ENCODE results near the gene ZDHHC9.
"Not testable (repeated sequence)": the region's sequence is repeated elsewhere in the genome, so short reads cannot be mapped to it uniquely, and the experiment has no call there.

ZDHHC9 gene

DNA sequence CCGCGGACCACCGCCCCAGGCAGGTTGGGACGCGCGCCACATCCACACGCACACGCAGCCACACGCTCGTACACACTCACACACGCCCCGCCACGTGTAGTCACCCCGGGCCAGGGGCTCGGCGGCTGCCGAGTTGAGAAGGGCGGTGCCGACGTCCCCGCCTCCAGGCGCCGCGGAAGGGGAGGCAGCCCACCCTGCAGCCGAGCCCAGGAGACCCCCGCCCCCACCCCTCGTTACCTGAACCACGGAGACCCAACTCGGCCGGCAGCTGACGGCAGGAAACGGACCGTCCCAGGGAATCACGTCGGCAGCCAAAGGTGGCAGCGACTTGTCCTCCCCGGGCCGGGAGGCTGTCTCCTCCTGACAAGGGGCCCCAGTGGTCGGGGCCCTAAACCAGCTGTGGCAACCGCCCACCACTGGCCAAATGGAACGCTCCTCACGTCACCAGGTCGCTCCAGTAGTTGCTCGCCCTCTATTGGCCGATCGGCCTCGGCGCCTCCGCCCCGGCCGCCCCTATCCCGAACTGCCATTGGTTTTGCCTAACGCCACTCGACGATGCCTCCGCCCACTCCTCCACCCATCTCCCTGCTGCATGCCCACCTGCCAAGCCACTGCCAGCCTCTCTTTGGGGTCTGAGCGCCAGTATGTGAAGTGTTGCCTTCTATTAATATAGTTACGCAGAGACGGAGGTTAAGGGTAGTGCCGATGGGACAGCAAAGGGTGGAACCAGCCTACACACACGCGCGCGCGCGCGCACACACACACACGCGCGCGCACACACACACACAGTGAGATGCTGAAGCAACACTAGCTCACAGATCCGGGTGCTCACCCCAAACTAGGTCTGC is at the start of gene ZDHHC9:
TSS of gene ZDHHC9 (minus strand) at position 428 of the 848 bp plus-strand sequence. CDS start 1,941 bp downstream, outside the sequence.
- DNase-seq (ENCODE audit: low read depth) = peak; percentile 57

DNA sequence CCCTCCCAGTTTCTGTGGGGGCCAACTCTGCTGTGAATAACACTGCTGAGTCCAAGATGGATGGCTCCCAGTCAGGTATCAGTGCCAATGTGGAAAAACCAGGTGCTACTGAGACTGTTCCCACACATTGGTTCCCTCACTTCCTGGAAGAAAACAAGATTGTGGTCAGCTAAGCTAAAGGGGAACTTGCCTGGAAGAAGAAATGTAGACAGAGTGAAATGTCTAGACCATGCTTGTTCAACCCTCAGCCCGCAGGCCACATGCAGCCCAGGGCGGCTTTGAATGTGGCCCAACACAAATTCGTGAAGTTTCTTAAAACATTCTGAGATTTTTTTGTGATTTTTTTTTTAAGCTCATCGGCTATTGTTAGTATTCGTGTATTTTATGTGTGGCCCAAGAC is 33.7 kb upstream of the ZDHHC9 start:
- no peak for DNase-seq (ENCODE audit: low read depth)

DNA sequence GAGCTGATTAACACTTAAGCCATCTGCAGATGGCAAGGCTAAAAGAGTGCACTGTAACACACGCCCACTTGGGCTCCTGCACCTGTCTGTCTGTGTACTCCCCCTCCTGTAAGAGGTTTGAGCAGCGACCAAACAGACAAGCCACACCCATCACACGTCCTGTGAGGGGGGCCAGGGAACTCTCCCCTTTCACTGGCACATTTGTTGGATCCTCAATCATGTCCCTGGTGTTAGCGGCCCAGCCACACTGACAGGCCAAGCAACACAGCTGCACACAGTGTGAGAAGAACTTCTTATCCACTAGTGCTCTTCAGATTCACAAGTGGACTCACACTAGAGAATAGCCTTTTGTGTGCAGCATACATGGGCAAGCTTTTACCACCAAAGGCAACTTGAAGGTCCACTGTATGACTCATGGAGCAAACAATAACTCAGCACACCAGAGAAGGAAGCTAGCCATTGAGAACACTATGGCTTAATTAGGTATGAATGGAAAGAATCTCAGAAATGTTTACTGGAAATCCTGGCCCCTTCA is 33.2 kb upstream of the ZDHHC9 start:
- peak; percentile 9 for DNase-seq (ENCODE audit: low read depth)

DNA sequence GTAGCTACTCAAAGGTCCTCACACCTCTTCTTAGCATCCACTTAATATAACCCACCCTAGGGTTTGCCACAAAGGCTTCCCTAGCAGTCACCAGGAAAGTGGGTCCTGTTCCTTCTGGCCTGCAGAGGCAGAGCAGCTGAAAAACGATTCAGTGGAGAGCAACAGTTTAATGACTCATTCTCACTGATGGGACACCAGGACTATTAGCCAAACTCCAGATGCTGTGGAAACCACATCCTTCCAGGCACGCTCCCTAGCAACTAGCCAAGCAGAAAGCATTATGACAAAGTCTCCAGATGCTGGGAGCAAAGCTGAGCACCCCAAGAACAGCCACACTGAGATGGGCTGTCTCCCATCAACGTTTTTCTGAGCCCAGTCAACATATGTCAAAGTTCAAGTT is 32.0 kb upstream of the ZDHHC9 start:
- DNase-seq (ENCODE audit: low read depth) = peak; percentile 55

DNA sequence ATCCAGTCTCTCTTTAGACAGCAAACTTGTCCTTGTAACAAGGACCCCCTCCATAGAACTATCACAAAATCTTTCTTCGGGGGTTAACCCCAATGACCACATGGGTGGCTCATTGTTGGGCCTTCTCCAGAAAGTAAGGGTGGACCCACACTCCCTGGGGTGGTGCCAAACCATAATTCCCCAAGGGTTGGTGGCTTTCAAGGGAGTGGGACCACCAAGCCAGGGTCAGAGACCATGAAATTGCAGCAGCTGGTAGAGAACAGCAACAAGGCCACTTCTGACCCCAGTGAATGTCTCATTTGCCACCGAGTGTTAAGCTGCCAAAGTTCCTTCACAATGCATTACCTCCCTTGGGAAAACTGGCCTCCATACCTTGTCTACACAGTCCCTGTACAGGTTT is 28.8 kb upstream of the ZDHHC9 start:
- no peak for DNase-seq (ENCODE audit: low read depth)

DNA sequence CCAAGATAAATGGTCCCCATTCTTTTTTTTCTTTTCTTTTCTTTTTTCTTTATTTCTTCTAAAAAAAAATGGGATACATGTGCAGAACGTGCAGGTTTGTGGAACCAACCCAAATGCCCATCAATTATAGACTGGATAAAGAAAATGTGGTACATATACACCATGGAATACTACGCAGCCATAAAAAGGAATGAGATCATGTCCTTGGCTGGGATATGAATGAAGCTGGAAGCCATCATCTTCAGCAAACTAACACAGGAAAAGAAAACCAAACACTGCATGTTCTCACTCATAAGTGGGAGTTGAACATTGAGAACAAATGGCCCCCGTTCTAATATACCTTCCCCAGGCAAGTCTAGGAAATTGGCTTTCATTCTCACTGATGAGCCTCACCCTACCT is 22.6 kb upstream of the ZDHHC9 start:
- not testable (repeated sequence) for DNase-seq (ENCODE audit: low read depth)

DNA sequence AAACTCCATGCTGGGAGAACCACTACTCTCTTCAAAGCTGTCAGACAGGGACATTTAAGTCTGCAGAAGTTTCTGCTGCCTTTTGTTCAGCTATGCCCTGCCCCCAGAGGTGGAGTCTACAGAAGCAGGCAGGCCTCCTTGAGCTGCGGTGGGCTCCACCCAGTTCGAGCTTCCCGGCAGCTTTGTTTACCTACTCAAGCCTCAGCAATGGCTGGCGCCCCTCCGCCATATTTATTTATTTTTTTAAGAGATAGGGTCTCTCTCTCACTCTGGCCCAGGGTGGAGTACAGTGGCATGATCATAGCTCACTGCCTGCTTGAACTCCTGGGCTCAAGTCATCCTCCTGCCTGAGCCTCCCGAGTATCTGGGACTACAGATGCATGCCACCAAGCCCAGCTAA is 15.4 kb upstream of the ZDHHC9 start:
- DNase-seq (ENCODE audit: low read depth) = not testable (repeated sequence)

DNA sequence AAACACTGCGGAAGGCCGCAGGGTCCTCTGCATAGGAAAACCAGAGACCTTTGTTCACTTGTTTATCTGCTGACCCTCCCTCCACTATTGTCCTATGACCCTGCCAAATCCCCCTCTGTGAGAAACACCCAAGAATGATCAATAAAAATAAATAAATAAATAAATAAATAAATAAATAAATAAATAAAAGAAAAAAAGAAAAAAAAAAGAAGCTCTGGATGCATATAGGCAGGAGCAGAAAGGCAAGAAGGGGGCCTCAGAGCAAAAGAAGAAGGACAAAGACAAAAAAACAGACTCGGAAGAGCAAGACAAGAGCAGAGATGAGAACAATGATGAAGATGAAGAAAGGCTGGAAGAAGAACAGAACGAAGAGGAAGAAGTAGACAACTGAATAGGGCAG is 8.1 kb upstream of the ZDHHC9 start:
- DNase-seq (ENCODE audit: low read depth) = not testable (repeated sequence)

DNA sequence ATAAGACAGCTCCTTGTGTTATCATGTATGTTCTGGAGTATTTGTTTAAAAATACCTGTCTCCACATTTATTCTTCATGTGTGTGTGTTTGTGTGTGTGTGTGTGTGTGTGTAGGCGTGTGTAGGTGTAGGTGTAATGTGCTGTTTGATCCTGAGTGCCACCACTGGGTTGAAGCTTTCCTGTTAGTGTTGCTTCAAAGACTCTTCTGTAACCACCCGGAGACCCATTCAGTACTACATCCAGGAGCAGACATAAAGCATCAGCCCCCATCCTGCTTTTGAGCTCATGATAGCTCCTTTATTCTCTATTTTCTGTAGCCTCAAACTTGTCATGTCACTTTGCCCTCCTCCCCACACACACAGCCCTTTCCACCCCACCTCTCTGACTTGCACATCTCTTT is 3.0 kb upstream of the ZDHHC9 start:
- DNase-seq (ENCODE audit: low read depth) = no peak

DNA sequence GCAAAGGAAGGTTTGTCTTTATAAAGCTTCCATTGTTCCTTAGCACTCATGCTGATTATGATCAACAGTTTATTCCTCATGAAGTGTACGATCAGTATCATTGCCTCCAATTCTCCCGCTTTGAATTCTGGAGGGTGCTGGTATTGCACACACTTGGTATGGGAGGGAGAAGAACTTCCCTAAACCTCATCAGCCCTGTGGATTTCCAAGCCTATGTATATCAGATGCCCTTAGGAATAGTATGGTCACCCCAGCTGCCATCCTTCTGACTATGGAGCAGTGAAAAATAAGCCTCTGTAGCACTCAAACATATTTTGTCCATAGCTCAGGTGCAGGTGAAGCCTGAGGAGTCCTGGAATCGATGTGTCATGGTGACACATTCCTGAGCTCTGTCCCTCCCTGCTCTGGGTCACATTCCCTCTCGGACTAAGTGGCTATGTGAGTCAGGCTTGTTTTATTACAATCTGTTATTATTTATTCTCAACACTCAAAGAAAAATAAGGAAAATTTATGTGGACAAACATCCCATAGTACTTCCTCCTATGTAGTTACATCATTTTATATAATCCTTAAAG is 2.0 kb upstream of the ZDHHC9 start:
- no peak for DNase-seq (ENCODE audit: low read depth)

DNA sequence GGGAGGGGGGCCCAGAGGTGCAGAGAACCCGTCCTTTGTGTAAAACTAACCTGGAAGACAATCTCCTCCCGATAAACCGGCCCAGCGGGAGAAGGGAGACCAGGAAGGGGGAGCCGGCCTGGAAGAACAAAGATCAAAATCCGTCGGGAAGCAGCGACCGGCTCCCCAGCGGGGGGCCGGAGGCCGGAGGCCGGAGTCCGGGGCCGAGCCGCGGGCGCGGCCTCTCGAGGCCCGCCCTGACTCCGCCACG is 552 bp downstream of the ZDHHC9 start:
- DNase-seq (ENCODE audit: low read depth) = no peak

DNA sequence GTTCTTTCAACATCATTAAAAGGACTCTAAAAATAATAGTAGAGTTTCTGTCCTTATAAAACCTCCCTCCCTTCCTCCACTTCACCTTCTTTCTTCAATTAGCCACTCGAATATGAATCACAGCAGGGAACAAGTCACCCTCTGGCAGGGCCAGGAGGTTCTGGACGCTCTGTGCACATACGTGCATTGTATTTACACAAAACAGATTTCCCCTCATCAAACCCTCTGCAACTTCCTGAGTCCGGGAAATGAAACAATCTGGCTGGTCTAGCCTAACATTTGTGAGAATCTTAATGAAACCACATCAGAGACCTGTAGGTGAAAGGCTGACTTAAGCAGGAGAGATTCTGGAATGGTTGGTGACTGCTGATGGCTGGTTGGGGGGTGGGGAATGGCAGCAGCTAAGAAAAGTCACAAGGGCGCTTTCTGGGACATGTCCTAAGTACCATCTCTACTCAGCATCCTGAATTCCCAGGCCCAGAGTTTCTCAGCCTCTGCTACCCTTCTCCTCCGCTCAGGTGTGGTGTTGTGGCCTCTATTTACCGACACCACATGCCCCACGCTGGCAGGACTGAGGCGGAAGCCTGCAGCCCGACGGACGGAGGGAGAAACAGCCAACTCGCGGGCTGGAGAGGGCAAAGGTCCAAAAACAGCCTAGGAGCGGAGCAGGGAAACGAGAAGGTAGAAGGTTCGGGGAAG is 1.0 kb downstream of the ZDHHC9 start:
- DNase-seq (ENCODE audit: low read depth) = no peak

DNA sequence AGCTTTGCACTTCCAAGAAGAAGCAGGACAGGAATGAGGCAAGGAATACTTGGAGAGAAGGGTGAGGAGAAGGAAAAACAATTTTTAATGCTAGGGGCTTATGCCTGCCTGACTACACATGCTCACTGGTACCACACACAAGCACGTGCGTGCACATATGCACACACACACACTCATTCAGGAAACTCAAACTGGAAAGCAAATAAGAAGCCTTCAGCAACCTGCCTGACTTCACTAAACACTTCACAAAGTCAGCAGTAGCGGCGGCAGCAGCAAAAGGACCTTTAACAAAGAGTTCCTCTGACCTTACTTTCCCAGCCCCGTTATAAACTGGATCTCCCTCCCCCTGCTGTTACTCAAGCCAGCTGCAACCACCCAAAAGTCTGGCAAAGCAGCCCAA is 3.3 kb downstream of the ZDHHC9 start:
- no peak for DNase-seq (ENCODE audit: low read depth)

DNA sequence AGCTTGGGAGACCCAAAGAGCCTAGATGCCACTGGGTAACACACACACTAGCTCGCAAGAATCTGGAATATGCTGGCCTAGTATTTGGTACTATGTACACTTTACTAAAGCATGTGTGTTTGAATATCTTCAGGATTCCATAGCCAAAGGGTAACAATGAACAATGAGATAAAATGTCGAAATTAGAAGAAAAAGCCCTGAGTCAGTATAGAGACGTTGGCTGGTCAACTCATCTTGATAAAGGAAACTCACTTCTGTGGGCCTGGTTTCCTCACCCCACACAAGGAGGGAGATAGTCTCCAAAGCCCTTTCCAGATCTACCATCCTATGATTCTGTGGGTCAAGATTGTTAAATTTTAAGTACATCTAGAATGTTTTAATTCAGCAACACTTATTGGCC is 6.9 kb downstream of the ZDHHC9 start:
- no peak for DNase-seq (ENCODE audit: low read depth)

DNA sequence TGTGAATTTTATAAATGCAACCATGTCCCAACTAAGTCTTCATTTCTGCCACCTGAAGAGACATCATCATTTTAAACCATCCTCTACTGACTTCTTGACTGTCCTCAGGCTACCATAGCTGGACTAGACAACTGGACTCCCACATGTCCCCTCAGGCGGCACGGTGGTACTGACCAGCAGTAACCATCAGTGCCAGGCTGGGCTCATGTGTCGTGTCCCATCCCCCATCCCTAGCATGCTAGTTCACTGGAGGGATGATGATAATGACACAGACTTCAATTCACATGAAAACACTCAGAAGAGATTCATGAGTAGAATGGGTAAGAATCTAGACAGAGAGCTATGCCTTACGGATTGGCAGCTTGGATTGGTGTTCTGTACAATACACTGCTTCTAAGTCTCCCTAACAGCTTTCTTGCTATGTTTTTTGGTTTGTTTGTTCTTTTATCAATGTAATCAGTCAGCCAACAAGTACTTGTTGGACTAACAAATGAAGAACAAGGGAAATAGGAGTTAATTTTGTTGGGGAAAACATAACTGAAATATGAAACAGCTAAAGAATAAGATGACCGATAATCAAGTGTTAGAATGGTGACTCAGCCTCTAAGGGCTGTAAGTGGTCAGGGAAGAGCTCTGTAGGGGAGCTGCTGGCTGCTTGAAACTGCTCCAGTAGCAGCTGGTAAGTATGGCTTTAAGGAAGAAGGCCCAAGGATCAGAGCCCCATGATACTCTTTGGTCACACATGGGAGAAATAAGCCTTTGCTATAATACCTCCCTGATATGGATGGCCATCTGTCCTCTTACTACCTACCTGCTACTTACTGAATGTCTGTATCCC is 10.3 kb downstream of the ZDHHC9 start:
- no peak for DNase-seq (ENCODE audit: low read depth)

DNA sequence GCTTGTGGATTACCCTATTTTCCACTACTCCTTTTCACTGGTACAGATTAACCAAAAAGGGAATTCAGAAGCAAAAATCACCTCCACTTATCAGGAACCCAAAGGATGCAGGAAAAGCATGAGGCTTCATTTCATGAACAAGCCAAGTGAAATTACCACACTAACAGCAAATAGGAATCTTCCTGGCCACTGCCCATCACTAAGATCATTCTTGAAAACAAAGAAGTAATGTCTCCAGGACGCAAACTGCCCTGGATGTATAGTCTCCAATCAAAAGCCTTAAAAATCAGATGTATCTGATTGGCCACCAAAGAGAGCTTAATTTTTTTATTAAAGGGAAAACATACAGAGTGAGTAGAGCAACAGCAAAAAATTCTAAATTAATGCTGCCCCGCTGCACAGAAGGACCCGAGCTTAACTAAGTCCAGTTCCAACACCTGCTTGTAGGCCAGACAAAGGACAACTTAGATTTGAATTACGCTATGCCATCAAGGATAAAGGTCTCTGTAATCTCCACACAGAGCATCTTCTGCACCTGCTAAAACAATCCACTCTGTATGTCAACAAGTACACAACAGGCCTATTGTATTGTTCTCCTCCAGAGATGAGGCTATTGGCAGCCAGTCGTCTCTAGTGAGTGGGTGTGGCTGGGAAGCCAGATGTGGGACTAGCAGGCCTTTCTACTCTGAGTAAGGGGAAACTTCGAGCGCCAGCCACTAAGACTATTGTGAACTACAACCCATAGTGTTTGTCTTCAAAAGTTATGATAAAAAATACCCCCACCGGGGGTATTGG is 12.4 kb downstream of the ZDHHC9 start:
- no peak for DNase-seq (ENCODE audit: low read depth)

DNA sequence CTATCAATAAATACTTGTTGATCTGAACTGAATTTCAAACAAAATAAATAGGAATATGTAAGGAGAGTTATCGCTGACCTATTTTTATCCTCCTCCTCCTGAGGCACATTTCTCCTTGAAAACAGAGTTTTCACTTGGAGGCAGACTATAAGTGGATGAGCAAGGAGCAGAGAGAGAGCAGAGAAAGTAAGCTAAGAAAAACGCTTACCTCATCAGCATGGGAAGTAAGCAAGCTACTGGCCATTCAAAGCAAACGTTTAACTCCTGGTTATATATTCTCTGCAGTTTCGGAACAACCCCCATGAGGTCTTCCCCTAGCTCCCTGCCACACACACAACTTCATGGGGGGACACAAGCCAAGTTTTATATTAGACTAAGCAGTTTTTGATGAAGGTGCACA is 13.2 kb downstream of the ZDHHC9 start:
- DNase-seq (ENCODE audit: low read depth) = no peak

DNA sequence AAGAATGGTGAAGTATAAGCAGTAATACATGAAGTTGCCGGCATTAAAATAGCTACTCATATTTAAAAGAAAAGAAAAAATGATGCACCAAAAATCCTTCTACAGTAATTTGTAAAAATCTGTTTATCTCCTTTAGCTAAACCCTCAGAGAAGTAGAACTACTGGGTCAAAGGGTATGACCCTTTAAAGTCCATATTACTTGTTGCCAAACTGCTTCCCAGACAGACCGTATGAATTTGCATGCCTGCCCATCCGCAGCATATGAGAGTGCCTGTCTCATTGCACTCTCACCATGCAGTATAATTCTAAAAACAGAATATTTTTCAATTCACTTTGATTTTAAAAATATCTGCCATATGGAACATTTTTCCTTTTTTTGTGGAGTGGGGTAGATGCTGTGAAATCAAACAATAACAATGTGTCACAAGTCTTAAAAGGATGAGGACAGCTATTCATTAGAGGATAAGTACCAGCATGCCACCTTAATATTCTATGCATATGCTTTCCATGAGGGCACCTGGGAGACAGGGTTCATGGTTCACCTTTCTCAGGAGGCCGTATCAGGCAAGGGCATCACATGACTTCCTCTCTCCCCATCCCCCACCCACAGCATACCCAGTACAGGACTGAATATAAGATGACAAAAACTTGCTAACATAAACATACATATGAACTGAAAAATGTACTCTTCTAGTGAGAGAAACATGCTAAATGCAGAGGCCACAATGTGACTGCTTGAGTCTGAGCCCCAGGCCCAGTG is 17.8 kb downstream of the ZDHHC9 start:
- DNase-seq (ENCODE audit: low read depth) = no peak

DNA sequence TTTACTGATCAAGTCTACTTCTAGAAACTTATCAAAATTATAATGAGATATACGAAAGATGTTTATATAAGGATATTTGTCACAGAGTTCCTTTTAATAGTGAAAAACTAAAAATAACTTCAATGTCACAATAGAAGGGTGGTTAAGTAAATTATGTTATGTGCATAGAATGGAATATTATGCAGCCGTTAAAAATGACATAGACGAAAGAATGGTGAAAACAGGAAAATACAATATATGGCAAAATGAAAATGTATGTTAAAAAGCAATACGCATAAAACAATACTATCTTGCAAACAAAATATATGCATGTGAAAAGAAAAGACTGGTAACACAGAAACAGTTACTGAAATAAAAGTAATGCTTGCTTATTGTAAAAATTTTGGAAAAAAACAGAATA is 19.1 kb downstream of the ZDHHC9 start:
- no peak for DNase-seq (ENCODE audit: low read depth)

DNA sequence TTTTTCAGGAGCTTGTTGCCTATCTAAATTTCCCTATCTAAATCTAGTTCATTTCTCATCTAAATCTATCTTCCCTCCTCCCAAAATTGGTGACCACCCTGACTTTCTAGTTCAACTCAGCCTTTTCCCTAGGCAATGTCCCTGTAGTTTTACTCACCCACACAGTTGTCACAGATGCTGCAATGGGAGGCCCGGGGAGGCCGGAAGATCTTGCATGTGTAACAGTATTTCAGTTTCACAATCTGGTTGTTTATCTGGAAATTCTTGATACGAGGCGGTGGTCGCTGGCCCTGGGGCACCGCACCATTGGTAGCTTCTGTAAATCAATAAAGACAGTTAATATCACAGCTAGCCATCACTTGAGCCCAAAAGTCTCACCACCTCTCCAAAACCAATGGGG is 20.2 kb downstream of the ZDHHC9 start:
- DNase-seq (ENCODE audit: low read depth) = no peak

DNA sequence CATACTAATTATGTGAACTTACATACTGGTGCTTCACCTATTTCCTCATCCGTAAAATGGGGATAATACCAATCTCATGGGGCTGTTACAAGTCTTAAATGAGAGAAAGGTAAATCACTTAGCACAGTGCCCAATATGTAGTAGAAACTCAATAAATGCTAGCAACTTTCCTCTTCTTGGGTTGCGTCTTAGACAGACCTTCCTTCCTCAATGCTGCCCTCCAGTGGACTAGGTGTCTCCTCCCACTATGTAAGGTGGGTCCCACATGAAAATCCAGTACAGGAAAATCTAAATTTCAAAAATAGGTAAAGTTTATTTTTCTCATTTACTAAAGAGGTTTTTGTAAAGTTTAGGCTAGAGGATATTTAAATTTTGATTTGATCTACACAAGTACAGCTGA is 20.6 kb downstream of the ZDHHC9 start:
- DNase-seq (ENCODE audit: low read depth) = no peak
